HG02981 (cell line): ENCODE results near the gene FAM222A.

Experiments used
- ATAC-seq: cut with Tn5 transposase; IDR thresholded peaks from one replicate; pipeline ENCODE4 v1.9.1; 2021; ENCODE audit warnings: mild to moderate bottlenecking, moderate library complexity; ENCODE audit not compliant: unreplicated experiment

Gene FAM222A

DNA sequence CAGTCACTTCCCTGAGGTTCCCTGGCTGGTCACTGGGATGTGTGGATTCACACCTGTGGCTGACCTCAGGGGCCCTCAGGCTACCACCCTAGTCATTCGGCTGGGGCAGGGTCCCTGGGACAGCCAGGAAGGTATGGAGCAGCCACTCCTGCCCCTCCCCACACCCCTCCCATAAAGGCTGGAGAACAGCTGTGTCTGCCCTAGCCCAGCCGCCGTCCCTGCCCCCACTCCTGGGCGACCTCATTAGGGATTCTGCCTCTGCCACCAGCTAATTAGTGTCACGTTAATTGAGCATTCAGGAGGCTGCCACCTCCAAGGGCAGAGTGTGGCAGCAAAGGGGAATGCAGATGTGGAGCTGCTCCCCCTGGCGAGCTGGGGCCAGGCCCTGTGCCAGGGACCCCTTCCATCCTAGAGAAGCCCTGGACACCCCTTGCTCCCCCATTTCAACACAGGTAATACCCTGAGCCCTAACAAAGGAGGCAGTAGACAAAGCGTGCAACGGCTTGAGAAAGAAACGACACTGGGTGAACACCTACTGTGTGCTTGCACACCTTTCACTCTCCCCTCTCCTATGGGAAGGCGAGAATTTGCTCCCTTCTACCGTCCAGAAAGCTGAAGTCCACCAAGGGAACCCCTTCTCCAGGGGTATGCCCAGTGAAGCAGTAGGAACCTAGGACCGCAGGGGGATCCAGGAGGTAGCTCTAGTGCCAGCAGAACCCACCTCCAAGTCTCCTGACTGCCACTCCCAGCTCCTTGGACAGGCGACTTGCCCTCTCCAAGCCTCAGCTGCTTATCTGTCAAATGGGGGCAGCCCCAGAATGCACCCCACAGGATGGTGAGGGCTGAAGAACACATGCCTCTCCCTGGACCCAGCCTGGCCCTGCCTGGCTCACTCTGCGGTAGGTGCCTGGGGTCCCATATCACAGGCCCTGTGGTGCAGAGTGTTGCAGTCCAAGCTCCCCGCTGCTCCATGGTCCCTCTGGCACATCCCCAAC lies 45.1 kb downstream of the FAM222A start:
- no peak for ATAC-seq

DNA sequence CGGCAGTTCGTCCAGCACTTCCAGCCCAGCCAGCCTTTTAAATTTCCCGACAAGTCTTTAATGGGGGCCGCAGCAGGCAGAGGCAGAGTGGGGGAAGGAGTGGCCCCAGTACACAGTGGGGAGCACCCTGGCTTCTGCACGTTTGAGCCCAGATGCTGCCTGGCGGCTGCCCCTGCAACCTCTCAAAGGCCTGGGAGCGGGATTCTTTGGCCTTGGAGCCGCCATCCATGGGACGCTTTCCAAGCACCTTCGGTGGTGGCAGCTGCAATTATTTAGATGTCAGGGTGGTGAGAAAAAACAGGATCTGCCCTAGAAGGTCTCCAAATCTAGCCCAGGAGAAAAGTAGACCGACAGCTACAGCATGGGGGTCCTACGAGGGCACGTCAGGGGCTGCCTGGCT lies 46.0 kb downstream of the FAM222A start:
- no peak for ATAC-seq

DNA sequence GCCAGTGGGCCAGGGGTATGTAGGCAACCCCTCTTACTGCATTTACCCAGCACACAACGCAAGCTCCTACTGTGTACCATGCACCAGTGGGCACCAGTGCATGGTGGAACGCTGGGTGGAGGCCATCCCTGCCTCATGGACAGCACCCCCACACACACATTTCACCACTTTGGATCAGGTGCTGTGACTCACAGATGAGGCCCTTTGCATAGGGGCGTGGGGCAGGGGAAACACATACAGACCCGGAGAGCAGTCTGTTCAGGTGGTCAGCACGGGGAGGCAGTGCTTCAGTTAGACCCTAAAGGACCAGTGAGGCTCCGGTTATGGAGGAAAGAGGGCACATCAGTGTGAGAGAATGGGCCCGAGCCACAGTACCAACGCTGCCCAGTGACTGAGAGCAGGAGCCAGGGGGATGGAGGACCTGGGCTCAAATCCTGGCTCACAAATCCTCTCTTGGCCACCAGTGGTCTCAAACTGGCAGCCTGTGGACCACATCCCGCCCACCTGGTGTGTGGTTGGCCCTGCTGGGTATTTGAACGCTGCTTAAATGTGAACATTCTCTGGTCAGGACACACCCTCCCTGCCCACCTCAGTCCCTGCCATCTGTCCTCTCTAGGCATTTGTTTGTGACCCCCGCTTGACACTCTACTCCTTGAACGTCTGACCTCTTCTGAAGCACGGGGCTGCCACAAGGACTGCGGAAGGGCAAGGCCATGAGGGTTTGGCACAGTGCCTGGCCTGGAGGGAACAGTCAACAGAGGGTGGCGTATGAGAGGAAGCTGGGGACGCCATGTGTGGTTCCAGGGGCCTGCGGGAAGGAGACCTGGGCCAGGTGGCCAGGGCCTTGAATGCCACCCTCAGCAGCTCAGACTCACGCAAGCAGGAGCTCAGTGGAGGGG lies 46.7 kb downstream of the FAM222A start:
- ATAC-seq = no peak

DNA sequence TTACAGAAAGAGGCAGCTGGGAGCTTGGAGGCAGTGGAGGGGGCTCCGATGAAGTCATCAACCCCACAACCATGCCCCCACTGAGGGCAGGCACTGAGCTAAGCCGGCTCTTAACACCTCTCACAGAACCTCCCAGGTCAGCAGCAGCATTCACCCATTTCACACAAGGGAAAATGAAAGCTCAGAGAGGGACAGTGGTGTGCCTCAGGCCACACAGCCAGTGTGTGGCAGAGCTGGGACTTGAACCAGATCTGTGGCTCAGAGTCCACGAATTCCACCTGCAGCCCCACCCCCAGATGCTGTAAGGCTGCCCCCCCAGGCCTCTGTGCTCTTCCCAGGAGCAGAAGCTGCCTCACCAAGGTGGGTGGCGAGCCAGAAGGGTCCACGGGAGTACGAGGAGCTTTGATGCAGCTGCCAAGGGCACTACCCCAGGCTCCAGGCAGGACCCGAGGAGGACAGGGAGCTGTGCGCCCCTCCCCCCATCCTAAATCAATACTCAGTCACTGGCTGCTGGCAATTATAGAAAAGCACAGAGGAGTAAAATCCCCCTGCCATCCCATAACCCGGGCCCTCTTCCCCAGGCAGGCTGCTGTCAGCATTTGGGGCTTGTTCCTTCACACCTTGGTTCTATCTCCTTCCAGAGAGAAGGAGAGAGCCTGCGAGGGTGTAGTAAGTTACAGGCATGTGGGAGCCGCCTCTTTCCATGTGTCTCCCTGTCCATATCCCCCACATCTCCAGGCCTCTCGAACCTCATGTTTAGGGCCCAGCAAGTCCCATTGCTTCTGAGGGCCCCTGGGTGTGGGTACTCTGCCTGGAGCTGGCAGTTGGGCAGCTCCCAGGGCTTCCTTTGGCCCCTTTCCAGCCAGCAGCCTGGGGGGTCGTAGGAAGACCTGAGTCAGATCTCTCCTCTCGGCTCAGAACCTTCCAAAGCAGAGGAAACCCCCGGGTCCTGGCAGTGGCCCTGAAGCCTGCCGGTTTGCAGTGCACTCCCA lies 47.6 kb downstream of the FAM222A start:
- ATAC-seq = no peak

DNA sequence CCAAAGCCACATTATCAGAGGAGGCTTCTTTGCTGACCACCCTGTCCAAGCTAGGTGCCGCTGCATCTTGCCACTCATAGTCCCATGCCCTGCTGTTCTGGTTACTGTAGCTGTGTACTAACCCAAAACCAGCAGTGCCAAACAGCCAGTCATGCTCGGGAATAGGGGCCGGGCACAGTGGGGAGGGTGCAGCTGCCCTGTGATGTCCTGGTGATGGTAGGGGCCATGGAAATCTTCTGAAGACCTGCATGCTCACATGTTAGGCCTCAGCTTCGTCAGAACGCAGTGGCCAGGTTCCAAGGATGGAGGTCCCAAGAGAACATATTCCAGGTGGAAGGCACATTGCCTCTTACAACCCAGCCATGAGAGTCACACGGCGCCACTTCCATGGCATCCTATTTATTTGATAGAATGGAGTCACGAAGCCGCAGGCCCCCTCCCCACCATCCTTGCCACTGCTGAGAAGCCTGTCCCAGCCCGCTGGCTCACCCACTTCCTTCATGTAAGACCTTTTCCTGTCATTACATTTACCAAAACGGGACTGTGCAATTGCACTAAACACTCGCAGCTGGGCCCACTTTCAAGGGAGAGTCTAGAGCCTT lies 48.5 kb downstream of the FAM222A start:
- no peak for ATAC-seq

DNA sequence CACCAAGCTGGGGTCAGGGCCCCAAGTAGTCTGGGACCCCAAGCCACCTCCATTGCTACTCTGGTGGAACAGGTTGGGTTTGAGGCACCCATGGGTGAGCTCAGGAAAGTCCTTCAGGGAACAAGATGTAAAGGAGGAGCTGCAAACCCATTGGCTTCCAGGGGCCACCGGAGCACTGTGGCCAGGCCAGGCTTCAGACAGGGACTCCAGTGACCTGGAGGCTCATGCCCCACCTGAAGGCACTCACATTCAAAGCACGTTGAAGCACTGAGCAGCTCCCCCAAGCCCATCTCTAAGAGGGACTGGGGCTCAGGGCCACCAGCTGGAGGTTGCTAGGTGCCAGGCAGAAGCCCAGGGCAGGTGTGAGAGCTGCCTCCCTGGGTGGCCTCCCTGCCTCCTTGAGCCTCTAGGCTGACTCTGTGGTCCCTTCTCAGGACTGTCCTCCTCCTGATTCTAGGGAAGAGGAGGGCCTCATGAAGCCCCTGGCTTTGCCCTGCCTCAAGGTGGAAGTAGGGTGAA lies 49.1 kb downstream of the FAM222A start:
- ATAC-seq = no peak

DNA sequence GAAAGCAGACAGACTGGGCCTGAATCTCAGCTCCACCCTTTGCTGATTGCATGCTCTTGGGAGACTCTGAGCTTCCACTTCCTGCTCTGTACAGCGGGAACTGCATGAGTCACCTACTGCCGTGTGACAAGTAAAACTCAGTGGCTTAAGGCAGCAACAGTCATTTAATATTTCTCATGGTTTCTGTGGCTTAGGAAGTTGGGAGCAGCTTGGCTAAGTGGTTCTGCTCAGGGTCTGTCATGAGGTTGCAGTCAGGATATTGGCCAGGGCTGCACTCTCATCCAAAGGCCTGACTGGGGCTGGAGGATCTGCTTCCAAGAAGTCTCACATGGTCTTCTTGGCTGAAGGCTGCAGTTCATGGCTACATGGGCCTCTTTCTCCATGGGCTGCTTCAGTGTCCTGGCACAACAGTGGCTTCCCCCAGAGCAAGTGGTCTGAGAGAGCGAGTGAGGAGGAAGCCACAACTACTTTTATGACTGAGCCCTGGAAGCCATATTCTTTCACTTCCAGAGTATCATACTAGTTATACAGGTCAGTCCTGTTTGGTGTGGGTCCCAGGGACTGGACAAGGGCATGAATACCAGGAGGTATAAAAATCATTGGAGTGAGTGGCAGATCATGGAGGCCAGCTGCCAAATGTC lies 49.7 kb downstream of the FAM222A start:
- no peak for ATAC-seq

DNA sequence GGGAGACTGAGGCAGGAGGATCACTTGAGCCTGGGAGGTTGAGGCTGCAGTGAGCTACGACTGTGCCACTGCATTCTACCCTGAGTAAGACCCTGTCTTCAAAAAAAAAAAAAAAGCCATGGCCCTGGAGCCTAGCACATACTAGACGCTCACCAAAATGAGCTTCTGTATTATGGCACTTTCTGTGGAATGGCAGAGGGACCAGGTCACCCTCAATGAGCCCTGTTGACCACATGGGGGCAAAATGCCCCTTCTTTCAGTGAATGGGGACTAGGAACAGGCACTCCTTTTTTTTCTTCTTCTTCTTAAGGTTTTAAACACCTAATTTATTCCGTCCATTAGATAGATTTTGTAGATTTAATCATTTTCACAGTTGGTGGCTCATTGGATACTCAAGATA lies 50.5 kb downstream of the FAM222A start:
- no peak for ATAC-seq

DNA sequence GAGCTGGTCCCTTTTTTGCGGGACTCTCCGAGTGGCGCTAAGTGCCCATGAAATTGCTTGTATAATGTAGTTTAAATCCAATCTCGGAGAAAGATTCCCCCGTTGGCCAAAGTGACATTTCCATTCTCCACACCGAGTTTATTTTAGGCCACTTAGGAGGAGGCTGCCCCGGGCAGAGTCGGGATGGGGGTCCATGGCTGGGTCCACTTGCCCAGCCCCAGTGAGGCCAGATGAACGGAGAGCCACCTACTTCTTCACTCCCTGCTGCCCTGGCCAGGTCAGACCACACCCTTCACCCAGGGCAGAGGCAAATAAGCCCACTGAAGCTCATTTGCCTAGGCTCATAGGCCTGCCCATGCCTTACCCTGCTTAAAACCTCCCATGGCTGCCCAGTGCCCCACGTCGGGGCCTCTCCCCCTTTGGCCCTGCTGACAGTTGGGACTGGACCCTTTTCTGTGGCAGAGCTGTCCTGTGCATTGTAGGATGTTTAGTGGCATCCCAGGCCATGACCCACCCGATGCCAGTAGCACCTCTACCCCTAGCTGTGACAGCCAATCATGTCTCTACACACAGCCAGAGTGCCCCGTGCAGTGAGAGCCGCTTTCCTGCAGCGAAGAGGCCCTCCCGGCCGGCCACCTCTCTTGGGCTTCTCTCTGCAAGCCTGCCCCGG lies 51.3 kb downstream of the FAM222A start:
- no peak for ATAC-seq

DNA sequence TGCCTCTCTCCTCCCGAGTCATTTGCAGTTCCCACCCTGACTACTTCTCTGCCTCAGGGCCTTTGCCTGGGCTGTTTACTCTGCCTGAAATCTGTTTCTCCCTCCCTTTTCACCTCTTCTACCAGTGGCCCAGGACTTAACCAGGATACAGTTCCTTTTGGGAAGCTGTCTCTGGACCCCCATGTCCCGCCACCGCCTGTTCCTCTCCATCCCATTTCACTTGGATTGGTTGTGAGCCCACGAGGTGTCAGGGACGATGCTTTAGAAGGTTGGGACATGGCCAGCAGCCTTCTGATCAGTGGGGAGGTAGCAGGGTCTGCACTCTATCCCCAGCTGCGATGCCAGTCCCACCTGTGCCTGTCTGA lies 51.8 kb downstream of the FAM222A start:
- no peak for ATAC-seq

DNA sequence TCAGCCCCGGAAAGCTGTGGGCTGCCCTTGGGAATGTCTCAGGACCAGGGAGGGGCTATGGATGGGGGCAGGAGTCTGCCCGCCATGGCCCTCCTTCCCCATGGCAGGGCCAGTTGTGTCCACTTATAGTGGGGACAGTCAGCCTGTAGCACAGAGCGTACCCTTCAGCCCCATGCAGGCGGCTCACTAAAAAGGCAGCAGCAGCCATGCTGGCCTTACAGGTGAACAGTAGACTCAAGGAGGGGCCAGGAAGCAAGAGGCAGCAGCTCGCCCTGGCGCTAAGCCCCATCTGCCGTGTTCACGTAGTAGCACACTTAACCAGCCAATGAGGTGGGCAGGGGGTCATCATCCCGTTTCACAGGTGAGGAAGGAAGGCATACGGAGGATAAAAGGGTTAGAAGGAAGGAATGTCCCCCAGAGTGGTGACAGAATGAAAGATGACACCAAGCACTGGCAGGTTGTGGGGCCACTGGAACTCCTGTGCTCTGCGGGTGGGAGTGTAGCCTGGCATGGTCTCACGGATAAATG lies 52.7 kb downstream of the FAM222A start:
- no peak for ATAC-seq

DNA sequence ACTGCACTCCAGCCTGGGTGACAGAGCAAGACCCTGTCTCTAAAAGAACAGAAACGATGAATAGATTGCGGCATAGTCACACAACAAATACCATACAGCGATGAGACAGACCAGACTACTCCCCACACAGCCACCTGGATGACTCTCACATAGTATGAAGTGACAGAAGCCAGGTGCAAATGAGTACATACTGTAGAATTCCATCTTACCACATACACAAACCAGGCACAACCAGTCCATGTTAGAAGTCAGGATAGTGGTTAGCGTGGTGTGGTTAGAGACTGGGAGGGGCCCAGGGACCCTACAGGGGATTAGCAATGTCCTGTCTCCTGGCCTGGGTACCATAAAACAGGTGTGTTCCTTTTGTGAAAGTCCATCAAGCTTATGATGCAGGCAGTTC lies 53.8 kb downstream of the FAM222A start:
- ATAC-seq = no peak

DNA sequence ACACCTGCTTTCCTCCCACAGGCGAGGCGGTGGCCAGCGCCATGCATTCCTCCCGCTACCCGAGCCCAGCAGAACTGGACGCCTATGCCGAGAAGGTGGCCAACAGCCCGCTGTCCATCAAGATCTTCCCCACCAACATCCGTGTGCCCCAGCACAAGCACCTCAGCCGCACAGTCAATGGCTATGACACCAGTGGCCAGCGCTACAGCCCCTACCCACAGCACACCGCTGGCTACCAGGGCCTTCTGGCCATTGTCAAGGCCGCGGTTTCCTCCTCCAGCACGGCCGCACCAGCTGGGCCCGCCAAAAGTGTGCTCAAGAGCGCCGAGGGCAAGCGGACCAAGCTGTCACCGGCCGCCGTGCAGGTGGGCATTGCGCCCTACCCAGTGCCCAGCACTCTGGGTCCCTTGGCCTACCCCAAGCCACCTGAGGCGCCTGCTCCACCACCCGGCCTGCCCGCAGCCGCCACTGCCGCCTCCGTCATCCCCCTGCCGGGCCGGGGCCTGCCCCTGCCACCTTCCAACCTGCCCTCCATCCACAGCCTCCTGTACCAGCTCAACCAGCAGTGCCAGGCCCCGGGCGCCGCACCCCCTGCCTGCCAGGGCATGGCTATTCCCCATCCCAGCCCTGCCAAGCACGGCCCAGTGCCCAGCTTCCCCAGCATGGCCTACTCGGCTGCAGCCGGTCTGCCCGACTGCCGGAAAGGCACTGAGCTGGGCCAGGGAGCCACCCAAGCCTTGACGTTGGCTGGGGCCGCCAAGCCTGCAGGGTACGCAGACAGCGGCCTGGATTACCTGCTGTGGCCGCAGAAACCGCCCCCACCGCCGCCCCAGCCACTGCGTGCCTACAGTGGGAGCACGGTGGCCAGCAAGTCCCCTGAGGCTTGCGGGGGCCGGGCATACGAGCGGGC lies 54.6 kb downstream of the FAM222A start:
- ATAC-seq = no peak

DNA sequence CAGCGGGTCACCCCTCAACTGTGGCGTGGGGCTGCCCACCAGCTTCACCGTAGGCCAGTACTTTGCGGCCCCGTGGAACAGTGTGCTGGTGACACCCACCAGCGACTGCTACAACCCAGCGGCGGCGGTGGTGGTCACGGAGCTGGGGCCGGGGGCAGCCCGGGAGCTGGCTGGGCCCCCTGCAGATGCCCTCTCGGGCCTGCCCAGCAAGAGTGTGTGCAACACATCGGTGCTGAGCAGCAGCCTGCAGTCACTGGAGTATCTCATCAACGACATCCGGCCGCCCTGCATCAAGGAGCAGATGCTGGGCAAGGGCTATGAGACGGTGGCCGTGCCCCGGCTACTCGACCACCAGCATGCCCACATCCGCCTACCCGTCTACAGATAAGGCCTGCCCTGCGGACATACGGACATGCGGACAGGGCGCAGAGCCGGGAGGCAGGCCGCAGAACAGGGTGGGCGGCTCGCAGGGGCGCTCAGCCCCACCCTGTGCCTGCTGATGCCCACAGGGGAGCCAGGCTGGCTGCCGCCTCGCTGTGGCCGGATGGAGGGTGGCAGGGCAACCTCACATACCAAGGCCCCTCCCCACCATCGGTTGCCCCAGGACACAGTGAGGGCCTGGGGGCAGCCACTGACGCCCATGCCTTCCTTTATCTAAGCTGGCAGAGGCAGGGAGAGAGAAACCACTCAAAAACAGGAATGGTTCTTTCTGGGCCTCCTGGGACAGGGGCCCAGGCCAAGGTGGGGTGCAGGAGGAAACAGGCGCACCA lies 55.5 kb downstream of the FAM222A start:
- no peak for ATAC-seq

DNA sequence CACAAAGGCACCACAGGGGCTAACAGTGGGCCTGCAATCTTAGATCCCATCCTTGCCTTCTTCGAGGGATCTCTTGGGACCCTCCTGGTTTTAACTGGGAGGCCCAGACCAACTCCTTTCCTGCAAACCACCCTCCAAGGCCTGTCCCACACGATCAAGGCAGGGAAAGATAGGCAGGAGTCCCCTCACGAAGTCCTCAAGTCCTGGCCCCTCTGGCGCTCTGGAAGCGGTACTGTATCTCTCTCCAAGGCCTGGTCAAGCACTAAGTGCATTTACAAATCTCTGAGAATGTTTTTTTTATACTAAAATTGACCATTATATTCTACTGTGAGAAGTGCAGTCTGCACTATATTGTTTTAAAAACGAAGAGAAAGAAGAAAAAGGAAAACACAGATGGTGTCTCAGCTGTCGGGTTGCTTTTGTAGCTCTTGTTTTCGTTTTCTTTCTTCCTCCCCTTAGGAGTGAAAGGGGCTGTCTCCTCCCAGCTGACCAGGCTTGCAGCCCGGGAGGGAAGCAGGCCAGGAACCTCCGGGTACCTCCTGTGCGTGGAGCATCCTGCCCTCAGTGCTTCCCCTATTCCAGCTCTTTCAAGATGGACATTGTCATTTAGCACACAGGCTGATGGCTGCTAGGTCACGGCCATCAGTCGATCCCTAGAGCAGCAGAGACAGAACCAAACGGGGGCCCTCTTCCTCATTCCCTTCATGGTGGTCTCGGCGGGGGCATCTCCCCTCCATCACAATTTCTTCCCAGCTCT lies 56.7 kb downstream of the FAM222A start:
- no peak for ATAC-seq
